ENCODE measurements around the gene TRIM67. TPM values are rescaled to one million over a fixed set of nuclear protein-coding genes. Genes with fewer than 3 reads are reported as not detected.
A peak's percentile ranks its signal among the peaks of the same experiment; 100 is the strongest.

Gene TRIM67
- total and polyA plus RNA-seq, 2 donors (not counting 1 experiment from before 2014, with no cell fraction given) = not detected

- peak overlapping the region; percentile 86 for H2AFZ ChIP-seq (ENCODE audit: insufficient read depth, low read depth, low read length, poor library complexity, severe bottlenecking)
- no peaks in the 10 kb centered on the region for H3K79me2 ChIP-seq (ENCODE audit: control insufficient read depth, insufficient read depth, low read length)
- Mint-ChIP-seq H3K4me3 (peak overlapping the region; percentile 88), H3K27ac (peak overlapping the region; percentile 85), H3K4me1 (peaks cover 40% of the 10 kb centered on the region), H3K9me3 (ENCODE audit: insufficient read depth) (no peaks in the 10 kb centered on the region), H3K27me3 (no peaks in the 10 kb centered on the region)
- H3K9me3 ChIP-seq (ENCODE audit: control extremely low read depth in 1 of 3, control insufficient read depth in 2 of 3, insufficient read depth in 1 of 3, low read length in 2 of 3) = no peaks in the 10 kb centered on the region
- peaks cover 22 to 32% of the 10 kb centered on the region in 2 donors for H3K4me1 ChIP-seq (ENCODE audit: control insufficient read depth in 2 of 2, insufficient read depth in 2 of 2, low read length in 2 of 2)
- peak overlapping the region in 1 of 2 donors; percentile 52 for H3K27ac ChIP-seq (ENCODE audit: low read length in 2 of 2)
- H3K36me3 ChIP-seq (replicated peaks in 1 of 2; ENCODE audit: control extremely low read depth in 1 of 2, control insufficient read depth in 1 of 2, extremely low read depth in 1 of 2, insufficient read depth in 2 of 2, low read length in 1 of 2) = no peaks in the 10 kb centered on the region
- TF ChIP-seq, protein P1, sequence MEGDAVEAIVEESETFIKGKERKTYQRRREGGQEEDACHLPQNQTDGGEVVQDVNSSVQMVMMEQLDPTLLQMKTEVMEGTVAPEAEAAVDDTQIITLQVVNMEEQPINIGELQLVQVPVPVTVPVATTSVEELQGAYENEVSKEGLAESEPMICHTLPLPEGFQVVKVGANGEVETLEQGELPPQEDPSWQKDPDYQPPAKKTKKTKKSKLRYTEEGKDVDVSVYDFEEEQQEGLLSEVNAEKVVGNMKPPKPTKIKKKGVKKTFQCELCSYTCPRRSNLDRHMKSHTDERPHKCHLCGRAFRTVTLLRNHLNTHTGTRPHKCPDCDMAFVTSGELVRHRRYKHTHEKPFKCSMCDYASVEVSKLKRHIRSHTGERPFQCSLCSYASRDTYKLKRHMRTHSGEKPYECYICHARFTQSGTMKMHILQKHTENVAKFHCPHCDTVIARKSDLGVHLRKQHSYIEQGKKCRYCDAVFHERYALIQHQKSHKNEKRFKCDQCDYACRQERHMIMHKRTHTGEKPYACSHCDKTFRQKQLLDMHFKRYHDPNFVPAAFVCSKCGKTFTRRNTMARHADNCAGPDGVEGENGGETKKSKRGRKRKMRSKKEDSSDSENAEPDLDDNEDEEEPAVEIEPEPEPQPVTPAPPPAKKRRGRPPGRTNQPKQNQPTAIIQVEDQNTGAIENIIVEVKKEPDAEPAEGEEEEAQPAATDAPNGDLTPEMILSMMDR (IDR thresholded peaks at IDR 0.05) = no peak
- TF ChIP-seq EZH2 (IDR thresholded peaks at IDR 0.05; ENCODE audit: borderline replicate concordance, insufficient read depth, low read depth, low read length, poor library complexity, severe bottlenecking) = no peak
- intact Hi-C loops (cut with micrococcal nuclease) = loop anchor here (2.0 kb wide), 1 partner anchor 17 kb away; no protein-coding TSS in a partner anchor
- H3K27me3 ChIP-seq (replicated peaks in 1 of 4; ENCODE audit: control extremely low read depth in 1 of 4, control insufficient read depth in 3 of 4, insufficient read depth in 4 of 4, low read length in 3 of 4) = no peaks in the 10 kb centered on the region
- ChIA-PET CTCF (interaction anchor here (0.9 to 1.8 kb wide), 9 partner anchors 9 to 572 kb away, joined by 3 to 6 read pairs (median 4); partner anchors contain the start of genes ARV1 and TTC13), POLR2A (interaction anchor here (0.8 to 1.2 kb wide), 3 partner anchors 24 to 395 kb away, joined by 3 to 5 read pairs (median 4); no protein-coding TSS in a partner anchor)
- peak overlapping the region; percentile 65 for H3K9ac ChIP-seq (ENCODE audit: low read length)
- peak overlapping the region; percentile 86 for H3K4me2 ChIP-seq (replicated peaks; ENCODE audit: low read depth, low read length, poor library complexity, severe bottlenecking)
- peak overlapping the region in 4 of 5 experiments; percentile 14 to 67 (median 55) for H3K4me3 ChIP-seq (ENCODE audit: control extremely low read depth in 1 of 5, extremely low read depth in 1 of 5, insufficient read depth in 1 of 5, low read depth in 2 of 5, low read length in 4 of 5)
- WGBS (ENCODE audit: insufficient coverage) = 27% methylated on average over 8 of the region's 10 CpGs
- ATAC-seq (ENCODE audit: low read depth) (peak; percentile 3), DNase-seq (peak; percentile 45)
- no peaks in the 10 kb centered on the region for H4K20me1 ChIP-seq (ENCODE audit: control insufficient read depth, insufficient read depth, low read length, poor library complexity, severe bottlenecking)
Measured at GRCh38 chr1:231215681-231216385, 54.0 kb downstream of the TRIM67 start.

GRCh38 chr1:231216498-231216897 lies 54.6 kb downstream of the TRIM67 start:
- Histone ChIP-seq H2AFZ (ENCODE audit: insufficient read depth, low read depth, low read length, poor library complexity, severe bottlenecking) (peak overlapping the region; percentile 86), H4K20me1 (ENCODE audit: control insufficient read depth, insufficient read depth, low read length, poor library complexity, severe bottlenecking) (no peaks in the 10 kb centered on the region), H3K4me2 (replicated peaks; ENCODE audit: low read depth, low read length, poor library complexity, severe bottlenecking) (no peak overlapping the region), H3K9me3 (ENCODE audit: control extremely low read depth in 1 of 3, control insufficient read depth in 2 of 3, insufficient read depth in 1 of 3, low read length in 2 of 3) (no peaks in the 10 kb centered on the region), H3K36me3 (replicated peaks in 1 of 2; ENCODE audit: control extremely low read depth in 1 of 2, control insufficient read depth in 1 of 2, extremely low read depth in 1 of 2, insufficient read depth in 2 of 2, low read length in 1 of 2) (no peaks in the 10 kb centered on the region), H3K79me2 (ENCODE audit: control insufficient read depth, insufficient read depth, low read length) (no peaks in the 10 kb centered on the region), H3K4me1 (ENCODE audit: control insufficient read depth in 2 of 2, insufficient read depth in 2 of 2, low read length in 2 of 2) (peaks cover 22 to 26% of the 10 kb centered on the region in 2 donors), H3K27me3 (replicated peaks in 1 of 4; ENCODE audit: control extremely low read depth in 1 of 4, control insufficient read depth in 3 of 4, insufficient read depth in 4 of 4, low read length in 3 of 4) (no peaks in the 10 kb centered on the region), H3K9ac (ENCODE audit: low read length) (no peak overlapping the region), H3K27ac (ENCODE audit: low read length in 2 of 2) (no peak overlapping the region), H3K4me3 (ENCODE audit: control extremely low read depth in 1 of 5, extremely low read depth in 1 of 5, insufficient read depth in 1 of 5, low read depth in 2 of 5, low read length in 4 of 5) (no peak overlapping the region)
- Mint-ChIP-seq H3K4me1 (peaks cover 34% of the 10 kb centered on the region), H3K9me3 (ENCODE audit: insufficient read depth) (no peaks in the 10 kb centered on the region), H3K27me3 (no peaks in the 10 kb centered on the region), H3K27ac (peak overlapping the region; percentile 85), H3K4me3 (peak overlapping the region; percentile 88)
- ChIA-PET CTCF (interaction anchor here (1.4 to 1.6 kb wide), 3 partner anchors 15 to 300 kb away, joined by 4 to 6 read pairs (median 5); no protein-coding TSS in a partner anchor), POLR2A (no interaction called here)
- intact Hi-C loops (cut with micrococcal nuclease) = no loop called here
- DNase-seq (no peak), ATAC-seq (ENCODE audit: low read depth) (no peak)
- TF ChIP-seq, protein P1 (IDR thresholded peaks at IDR 0.05) = no peak
- no peak for TF ChIP-seq EZH2 (IDR thresholded peaks at IDR 0.05; ENCODE audit: borderline replicate concordance, insufficient read depth, low read depth, low read length, poor library complexity, severe bottlenecking)
- 76% methylated on average over 4 of the region's 4 CpGs for WGBS (ENCODE audit: insufficient coverage)
